Upper lobe of left lung (tissue), 4 donors: ENCODE measurements around the gene TULP3.

Source experiments
- CTCF ChIP-seq, 6 experiments: fragments of 450-650 bp in 4 of 6; fragments of 200-600 bp in 2 of 6; sonication (generic) in 2 of 6; IDR thresholded peaks; one replicate each; pipeline ENCODE4 v1.5.1; 2016 to 2019; ENCODE audit warnings: antibody characterized with exemption in 6 of 6
- EP300 ChIP-seq, 4 donors: sonication (generic); formaldehyde crosslinking; IDR thresholded peaks; one replicate each; pipeline ENCODE4 v1.5.1; 2017; ENCODE audit warnings: antibody characterized with exemption in 4 of 4, control low read depth in 2 of 4
- POLR2A ChIP-seq, 4 donors: fragments of 450-650 bp; IDR thresholded peaks; one replicate each; pipeline ENCODE4 v1.5.1; 2016 to 2017; ENCODE audit warnings: antibody characterized with exemption in 4 of 4, mild to moderate bottlenecking in 2 of 4
- POLR2AphosphoS5 ChIP-seq, 2 donors: sonication (generic); formaldehyde crosslinking; IDR thresholded peaks; one replicate each; pipeline ENCODE4 v1.5.1; 2017; ENCODE audit warnings: antibody characterized with exemption in 2 of 2

- TF ChIP-seq CTCF (IDR thresholded peaks at IDR 0.05) (no peak), POLR2AphosphoS5 (IDR thresholded peaks at IDR 0.05) (no peak), EP300 (IDR thresholded peaks at IDR 0.05) (no peak), POLR2A (IDR thresholded peaks at IDR 0.05) (no peak)
Measured at GRCh38 chr12:2893007-2893406, 2.3 kb downstream of the TULP3 start.
